ENCODE data around the gene MRPS33. TPM values are rescaled to one million over a fixed set of nuclear protein-coding genes. Genes with fewer than 3 reads are reported as not detected.
"Not testable (repeated sequence)": the region's sequence is repeated elsewhere in the genome, so short reads cannot be mapped to it uniquely, and the experiment has no call there.

MRPS33 gene
- total RNA-seq, result 92.4 TPM
- long read RNA-seq, full-length matches to known transcripts, result 70 of 72 reads
- long read RNA-seq, partial matches to known transcripts, result 1 of 72 reads
- long read RNA-seq, other reads (novel, unspliced or antisense), result 1 of 72 reads

GRCh38 chr7:141014524-141015395 lies at the start of gene MRPS33:
MRPS33 (minus strand) TSS chr7:141014952; CDS start chr7:141010633, 4,319 bp downstream.
- peak; percentile 97 for DNase-seq (ENCODE audit: low spot score)
- intact Hi-C loops (cut with DNase I), result loop anchor here (5.0 to 10.0 kb wide), 2 partner anchors 218 to 320 kb away; partner anchors contain the start of gene NDUFB2

GRCh38 chr7:141057788-141058187 lies 43.0 kb upstream of the MRPS33 start:
- intact Hi-C loops (cut with DNase I), result no loop called here
- no peak for DNase-seq (ENCODE audit: low spot score)

- DNase-seq (ENCODE audit: low spot score), result no peak
- intact Hi-C loops (cut with DNase I), result no loop called here
These were observed 40.4 kb upstream of the MRPS33 start for GRCh38 chr7:141055146-141055545.

- DNase-seq (ENCODE audit: low spot score), result no peak
- intact Hi-C loops (cut with DNase I), result no loop called here
These were observed 38.9 kb upstream of the MRPS33 start for GRCh38 chr7:141053626-141054025.

- intact Hi-C loops (cut with DNase I), result no loop called here
- no peak for DNase-seq (ENCODE audit: low spot score)
These were observed 31.3 kb upstream of the MRPS33 start for GRCh38 chr7:141045842-141046620.

- intact Hi-C loops (cut with DNase I), result no loop called here
- DNase-seq (ENCODE audit: low spot score), result no peak
These were observed 30.5 kb upstream of the MRPS33 start for GRCh38 chr7:141045126-141045841.

GRCh38 chr7:141043616-141044015 lies 28.9 kb upstream of the MRPS33 start:
- DNase-seq (ENCODE audit: low spot score), result no peak
- intact Hi-C loops (cut with DNase I), result no loop called here

- intact Hi-C loops (cut with DNase I), result no loop called here
- DNase-seq (ENCODE audit: low spot score), result no peak
These were observed 27.8 kb upstream of the MRPS33 start for GRCh38 chr7:141042222-141043193.

GRCh38 chr7:141039376-141039775 lies 24.6 kb upstream of the MRPS33 start:
- intact Hi-C loops (cut with DNase I), result no loop called here
- DNase-seq (ENCODE audit: low spot score), result no peak

- intact Hi-C loops (cut with DNase I); DNase-seq (ENCODE audit: low spot score): not testable (repeated sequence)
These were observed 23.3 kb upstream of the MRPS33 start for GRCh38 chr7:141038100-141038499.

GRCh38 chr7:141032539-141033323 lies 18.0 kb upstream of the MRPS33 start:
- intact Hi-C loops (cut with DNase I); DNase-seq (ENCODE audit: low spot score): not testable (repeated sequence)

GRCh38 chr7:141028767-141029166 lies 14.0 kb upstream of the MRPS33 start:
- intact Hi-C loops (cut with DNase I), result no loop called here
- no peak for DNase-seq (ENCODE audit: low spot score)

GRCh38 chr7:141027043-141027442 lies 12.3 kb upstream of the MRPS33 start:
- intact Hi-C loops (cut with DNase I), result no loop called here
- no peak for DNase-seq (ENCODE audit: low spot score)

- intact Hi-C loops (cut with DNase I), result no loop called here
- DNase-seq (ENCODE audit: low spot score), result no peak
These were observed 9.9 kb upstream of the MRPS33 start for GRCh38 chr7:141024668-141025067.

GRCh38 chr7:141023295-141023694 lies 8.5 kb upstream of the MRPS33 start:
- intact Hi-C loops (cut with DNase I), result no loop called here
- DNase-seq (ENCODE audit: low spot score), result no peak

- intact Hi-C loops (cut with DNase I), result loop anchor here (5.0 to 10.0 kb wide), 2 partner anchors 215 to 323 kb away; partner anchors contain the start of gene NDUFB2
- DNase-seq (ENCODE audit: low spot score), result no peak
These were observed 2.8 kb upstream of the MRPS33 start for GRCh38 chr7:141017555-141017954.

- intact Hi-C loops (cut with DNase I), result loop anchor here (5.0 to 10.0 kb wide), 2 partner anchors 216 to 322 kb away; partner anchors contain the start of gene NDUFB2
- no peak for DNase-seq (ENCODE audit: low spot score)
These were observed 1.6 kb upstream of the MRPS33 start for GRCh38 chr7:141016349-141016748.

GRCh38 chr7:141014125-141014523 lies 628 bp downstream of the MRPS33 start:
- intact Hi-C loops (cut with DNase I), result loop anchor here (10.0 kb wide), 1 partner anchor 319 kb away; the partner anchor contains the start of gene NDUFB2

More at GRCh38 chr7:141014125-141014523, 628 bp downstream of the MRPS33 start:
- no peak for DNase-seq (ENCODE audit: low spot score)
